B cell (primary cell): ENCODE measurements around the gene TANC1.

Source experiments
- EZH2 ChIP-seq: IDR thresholded peaks from 2 replicates; pipeline ENCODE4 v1.6.1; 2012; ENCODE audit warnings: borderline replicate concordance, low read depth, mild to moderate bottlenecking, moderate library complexity, low read length; ENCODE audit not compliant: insufficient read depth, poor library complexity, severe bottlenecking
- TF ChIP-seq, protein P1 (sequence below): fragments of 200-600 bp; IDR thresholded peaks from one replicate; pipeline ENCODE4 v1.8.0; 2022; ENCODE audit warnings: antibody characterized with exemption, mild to moderate bottlenecking

DNA sequence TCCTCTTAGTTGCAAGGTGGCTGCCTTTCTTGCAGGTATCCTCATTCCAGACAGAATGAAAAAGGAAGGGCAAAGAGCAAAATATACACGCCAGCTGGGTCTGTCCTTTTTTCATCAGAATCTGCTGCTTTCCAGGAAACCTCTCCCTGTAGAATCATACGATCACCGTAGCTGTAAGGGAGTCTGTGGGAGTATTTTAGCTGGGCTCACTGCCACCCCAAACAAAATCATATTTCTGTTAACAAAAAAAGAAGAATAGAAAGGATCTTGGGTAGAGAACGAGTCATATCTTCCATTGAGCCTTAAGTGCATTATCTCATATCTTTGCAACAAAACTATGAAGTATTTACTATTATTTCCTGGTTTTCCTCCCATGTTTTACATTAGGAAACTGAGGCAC lies 15.0 kb upstream of the TANC1 start:
- TF ChIP-seq EZH2, result no peak
- TF ChIP-seq, protein P1, sequence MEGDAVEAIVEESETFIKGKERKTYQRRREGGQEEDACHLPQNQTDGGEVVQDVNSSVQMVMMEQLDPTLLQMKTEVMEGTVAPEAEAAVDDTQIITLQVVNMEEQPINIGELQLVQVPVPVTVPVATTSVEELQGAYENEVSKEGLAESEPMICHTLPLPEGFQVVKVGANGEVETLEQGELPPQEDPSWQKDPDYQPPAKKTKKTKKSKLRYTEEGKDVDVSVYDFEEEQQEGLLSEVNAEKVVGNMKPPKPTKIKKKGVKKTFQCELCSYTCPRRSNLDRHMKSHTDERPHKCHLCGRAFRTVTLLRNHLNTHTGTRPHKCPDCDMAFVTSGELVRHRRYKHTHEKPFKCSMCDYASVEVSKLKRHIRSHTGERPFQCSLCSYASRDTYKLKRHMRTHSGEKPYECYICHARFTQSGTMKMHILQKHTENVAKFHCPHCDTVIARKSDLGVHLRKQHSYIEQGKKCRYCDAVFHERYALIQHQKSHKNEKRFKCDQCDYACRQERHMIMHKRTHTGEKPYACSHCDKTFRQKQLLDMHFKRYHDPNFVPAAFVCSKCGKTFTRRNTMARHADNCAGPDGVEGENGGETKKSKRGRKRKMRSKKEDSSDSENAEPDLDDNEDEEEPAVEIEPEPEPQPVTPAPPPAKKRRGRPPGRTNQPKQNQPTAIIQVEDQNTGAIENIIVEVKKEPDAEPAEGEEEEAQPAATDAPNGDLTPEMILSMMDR, result no peak
